HG03378 (cell line): ENCODE results near the gene MYO1E.
"Not testable (repeated sequence)": the region's sequence is repeated elsewhere in the genome, so short reads cannot be mapped to it uniquely, and the experiment has no call there.

Source experiments
- ATAC-seq: cut with Tn5 transposase; IDR thresholded peaks from one replicate; pipeline ENCODE4 v1.9.1; 2021; ENCODE audit warnings: mild to moderate bottlenecking, moderate library complexity; ENCODE audit not compliant: unreplicated experiment

Gene MYO1E

DNA sequence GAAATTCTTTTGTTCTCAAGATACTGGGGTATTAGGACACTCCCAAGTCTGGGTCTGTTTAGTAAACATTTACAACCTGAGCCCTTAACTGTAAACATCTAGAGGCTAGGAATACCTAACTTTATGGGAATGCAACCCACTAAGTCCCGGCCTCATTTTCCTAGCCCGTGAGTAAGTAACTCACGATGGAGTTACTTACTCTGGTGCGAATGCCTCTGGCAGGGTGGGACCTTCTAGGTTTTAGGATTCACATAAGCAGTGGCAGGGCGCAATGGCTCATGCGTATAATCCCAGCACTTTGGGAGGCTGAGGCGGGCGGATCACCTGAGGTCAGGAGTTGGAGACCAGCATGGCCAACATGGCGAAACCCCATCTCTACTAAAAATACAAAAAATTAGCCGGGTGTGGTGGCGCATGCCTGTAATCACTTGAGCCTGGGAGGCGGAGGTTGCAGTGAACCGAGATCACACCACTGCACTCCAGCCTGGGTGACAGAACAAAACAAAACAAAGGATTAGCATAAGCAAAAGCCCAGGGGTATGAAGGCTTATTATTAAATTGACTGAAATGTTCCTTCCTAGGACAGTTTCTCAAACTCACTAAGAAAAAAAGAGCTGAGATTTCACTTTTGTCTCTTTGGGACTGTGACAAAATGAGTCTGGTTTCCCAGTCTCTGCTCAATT lies 14.7 kb upstream of the MYO1E start:
- ATAC-seq = not testable (repeated sequence)

DNA sequence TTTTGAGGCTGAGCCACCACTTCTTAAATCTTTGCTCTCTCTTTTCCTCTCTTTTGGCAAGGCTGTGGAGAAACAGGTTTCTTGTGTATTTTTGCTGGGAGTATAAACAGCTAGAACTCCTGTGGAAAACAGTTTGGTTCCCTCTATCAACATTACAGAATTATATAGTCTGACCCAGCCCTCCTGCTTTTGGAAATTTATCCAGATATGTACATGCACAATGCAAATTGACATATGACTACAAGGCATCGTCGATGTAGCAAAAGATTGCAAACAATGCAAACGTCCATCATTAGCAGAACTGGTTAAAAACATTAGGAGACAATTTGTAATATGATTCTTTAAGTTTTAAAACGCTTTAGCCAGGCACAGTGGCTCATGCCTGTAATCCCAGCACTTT lies 12.5 kb upstream of the MYO1E start:
- no peak for ATAC-seq

DNA sequence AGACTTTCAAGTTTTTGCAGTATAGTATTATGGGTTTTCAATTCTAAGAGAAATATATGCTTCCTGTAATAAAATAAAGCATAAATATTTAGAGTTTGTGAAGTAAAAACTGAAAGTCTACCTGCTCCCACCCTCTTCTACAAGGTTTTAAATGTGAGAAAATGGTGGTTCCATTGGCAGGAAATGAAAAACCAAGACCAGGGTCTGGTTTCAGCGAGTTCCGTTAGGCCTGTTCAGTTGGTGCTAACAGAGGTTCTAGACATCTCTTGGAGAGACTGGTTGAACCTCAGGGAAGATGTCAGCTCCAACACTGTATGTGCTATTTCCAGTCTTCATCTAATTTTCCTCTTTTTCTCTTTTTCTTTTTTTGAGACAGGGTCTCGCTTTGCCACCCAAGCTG lies 11.8 kb upstream of the MYO1E start:
- ATAC-seq = no peak

DNA sequence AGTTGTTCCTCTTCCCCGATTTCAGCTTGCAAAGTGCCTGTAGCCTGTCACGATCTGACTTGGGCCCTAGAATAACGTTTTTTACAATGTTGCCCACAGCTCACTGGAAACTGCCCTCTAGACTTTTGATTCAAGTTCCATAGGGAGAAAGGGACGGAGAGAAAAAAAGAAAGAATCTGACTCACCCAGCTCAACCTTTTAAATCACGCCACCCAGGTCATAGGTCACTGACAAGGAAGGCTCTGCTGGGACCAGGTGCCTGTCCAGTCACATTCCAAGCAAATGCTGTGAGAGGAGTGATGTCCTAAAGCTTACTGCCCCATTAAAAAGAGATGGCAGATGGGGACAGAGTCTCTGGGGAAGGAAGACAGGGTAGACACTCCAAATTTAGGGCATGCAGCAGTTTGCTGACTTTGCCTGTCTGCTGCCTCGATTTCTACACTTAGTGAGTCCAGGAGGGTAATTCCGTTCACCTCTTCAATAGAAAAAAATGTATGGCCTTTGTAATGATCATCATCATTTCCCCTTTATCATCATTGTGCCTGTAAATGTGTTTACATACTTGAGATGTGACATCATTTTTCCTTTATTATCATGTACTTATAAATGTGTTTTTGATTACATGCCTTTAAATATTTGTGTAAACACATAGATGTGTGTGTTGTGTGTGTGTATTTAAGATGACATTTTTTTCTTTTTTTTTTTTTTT lies 8.4 kb upstream of the MYO1E start:
- ATAC-seq = no peak

DNA sequence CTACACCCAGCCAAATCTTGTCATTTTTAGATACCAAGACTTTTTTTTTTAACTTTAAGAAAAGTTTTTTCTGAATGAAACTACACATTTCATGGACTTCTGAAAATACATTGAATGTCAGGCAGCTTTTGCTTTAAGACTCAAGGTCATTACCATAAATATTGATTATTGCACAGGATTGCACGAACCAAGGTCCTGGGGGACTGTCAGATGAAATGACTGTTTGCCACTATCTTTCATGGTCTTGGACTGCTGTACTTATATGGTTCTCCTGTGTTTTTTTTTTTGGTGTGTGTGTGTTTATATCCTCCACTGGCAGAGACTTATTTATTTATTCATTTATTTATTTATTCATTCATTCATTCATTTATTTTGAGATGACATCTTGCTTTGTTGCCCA lies 6.9 kb upstream of the MYO1E start:
- ATAC-seq = no peak

DNA sequence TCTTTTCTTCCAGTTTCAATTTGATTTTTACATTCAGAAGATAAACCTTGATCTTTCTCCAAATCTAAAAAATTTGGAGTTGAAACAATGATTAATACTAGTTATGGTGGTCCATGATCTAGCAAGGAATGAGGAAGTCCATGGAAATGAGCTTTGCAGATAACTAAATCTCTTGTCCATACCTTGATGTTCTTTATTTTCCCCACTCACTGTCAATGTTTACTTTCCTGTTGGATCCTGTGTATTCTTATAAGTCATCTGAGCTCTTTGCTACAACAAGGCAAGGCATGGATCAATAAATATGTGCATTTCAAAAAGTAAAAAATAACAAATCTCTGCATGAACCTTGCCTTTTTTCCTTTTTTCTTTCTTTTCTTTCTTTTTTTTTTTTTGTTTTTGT lies 6.2 kb upstream of the MYO1E start:
- ATAC-seq = no peak

DNA sequence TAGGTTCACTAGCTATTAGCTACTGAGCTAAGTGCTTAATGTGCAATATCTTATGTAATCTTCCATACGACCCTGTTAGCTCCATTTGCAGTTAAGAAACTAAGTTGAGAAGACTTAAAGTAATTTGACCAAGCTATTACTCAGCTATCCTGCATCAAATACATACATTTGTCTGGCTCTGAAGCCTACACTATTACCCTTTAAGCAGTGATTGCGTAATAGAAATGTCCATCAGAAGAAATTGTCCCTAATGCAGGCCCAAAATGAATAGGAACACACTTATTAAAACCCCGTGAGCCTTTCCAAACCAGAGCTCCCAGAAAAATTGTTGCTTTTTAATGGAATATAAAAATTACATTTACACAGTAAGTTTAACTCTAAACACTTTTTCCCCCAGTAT lies 5.3 kb upstream of the MYO1E start:
- no peak for ATAC-seq

DNA sequence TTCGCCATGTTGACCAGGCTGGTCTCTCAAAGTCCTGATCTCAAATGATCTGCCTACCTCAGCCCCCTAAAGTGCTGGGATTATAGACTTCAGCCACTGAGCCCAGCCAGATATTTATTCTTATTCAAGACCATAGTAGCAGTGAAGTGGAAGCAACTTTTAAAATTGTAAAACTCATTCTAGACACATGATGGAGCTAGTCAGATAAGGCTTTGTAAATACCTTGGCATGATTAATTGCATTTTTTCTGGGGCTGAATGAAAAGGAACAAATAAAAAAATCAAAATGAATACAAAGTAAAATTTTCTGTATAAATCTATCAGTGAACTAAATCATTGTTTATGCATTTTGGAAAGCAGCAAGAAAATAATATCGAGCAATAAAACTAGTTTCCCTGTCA lies 4.1 kb upstream of the MYO1E start:
- ATAC-seq = no peak

DNA sequence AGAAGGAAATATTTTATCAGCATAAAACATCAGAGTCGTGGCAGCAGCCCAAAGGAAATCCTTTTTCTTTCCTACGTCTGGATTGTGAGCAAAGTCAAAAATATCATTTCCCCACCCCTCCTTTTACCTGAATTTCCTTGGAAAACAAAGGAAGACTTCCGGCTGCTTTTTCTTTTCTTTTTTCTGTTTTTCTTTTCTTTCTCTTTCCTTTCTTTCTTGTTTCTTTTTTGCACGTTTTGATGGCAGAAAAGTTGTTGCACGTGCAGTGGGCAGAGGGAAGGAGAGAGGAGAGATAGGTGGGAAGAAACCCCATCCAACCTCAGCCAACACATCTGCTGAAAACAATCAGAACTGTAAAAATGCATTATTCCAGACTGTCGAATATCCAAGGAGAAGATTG lies 544 bp upstream of the MYO1E start:
- ATAC-seq = no peak

DNA sequence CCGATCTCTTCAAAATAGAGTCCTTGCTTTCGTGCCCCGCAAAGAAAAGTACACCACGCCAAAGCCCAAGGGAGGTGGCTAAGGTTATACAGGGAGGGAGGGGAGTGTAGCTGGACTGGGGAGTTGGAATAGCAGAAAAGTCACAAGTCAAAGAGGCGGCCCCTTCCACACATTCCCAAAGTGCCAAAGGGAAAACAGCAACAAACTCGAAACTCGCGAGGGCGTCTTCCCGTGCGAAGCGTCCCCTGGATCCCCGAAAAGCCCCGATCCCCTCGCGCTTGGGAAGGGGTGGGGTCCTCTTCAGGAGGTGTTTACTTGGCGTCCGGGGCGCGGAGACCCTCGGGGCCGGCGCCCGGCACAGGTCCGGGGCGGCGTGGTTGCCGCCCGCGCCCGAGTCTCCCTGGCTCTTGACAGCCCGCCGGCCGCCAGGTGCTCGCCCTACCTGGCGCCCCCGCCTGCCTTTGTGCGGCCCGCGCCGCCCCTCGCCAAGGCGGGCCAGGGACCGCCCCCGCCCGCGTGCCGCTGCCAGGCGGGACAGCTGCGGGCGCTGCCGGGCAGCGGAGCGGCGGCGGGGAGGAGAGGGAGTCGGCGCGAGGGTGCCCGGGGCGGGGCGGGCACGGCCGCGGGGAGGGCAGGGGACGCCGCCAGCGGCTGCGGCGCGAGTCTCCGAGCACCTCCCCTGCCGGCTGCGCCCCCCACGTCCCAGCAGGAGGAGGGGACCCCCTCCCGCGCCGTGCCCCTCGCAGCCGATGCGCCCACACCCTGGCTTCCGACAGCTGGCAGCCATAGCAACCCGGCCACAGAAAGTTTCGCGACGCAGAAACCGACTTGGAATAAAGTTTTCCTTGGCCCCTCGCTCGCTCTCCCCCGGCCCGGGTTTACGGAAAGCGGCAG lies 966 bp downstream of the MYO1E start:
- no peak for ATAC-seq

GRCh38 chr15:59369597-59369996 lies 3.1 kb downstream of the MYO1E start:
- ATAC-seq = no peak

- ATAC-seq = no peak
Measured at GRCh38 chr15:59367022-59367451, 5.6 kb downstream of the MYO1E start.

DNA sequence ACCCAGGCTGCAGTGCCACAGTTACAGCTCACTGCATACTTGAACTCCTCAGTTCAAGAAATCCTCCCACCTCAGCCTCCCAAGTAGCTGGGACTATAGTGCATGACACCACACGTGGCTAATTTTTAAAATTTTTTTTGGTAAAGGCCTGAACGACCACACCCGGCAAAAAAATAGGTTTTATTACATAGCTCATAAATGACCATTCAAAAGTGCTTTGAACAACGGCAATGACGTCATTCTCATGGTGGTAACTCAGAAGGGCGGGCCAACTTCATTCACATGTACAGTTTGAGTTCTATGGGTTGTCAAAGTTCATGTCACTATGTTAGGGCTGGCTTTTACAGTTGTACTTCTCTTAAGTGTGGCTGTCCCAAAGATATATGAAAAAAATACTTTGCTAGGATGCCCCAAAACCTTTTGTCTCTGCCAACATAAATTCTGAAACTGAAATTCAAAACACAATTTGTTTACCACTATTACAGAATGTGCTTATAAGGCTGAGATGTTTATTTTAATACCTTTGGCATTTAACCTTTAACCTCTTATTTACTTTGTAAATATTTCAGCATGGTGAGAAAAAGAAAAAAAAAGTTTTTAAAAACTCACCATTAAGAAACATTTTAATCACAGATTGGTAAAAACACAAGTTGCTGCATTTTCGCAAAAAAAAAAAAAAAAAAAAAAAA lies 6.2 kb downstream of the MYO1E start:
- ATAC-seq = no peak

DNA sequence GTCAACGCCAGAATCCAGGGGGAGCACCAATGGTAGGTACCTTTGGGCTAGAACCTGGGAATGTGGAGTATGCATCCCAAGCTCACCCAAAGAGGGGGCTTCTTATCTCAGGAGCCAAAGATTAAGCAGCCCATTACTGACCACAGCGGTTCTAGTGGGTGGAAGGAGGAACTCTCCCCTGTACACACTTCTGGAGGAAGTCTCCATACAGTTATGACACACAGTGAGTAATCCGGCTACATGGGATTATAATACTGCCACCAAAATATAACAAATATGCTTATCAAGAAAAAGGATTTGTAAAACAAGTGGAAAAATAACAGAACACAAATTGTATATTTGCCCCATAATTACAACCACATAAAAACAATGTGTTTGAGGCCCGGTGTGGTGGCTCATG lies 8.4 kb downstream of the MYO1E start:
- no peak for ATAC-seq

DNA sequence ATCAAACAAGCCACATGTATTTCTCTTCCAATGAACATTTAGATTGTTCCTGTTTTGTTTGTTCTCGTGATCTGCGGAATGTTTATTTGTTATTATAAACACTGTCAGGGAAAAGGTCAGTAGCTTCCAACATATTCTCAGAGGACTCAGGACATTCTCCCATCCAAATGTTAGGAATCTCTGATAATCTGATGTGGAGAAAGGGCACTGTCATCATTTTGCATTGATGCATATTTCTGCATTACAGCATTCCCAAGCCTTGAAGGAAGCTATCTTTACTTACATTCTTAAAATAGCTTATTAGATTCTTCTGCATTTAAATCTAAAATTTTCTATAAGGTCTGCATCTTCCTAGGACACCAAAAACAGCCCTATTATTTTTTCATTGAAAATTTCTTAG lies 10.3 kb downstream of the MYO1E start:
- ATAC-seq = no peak

DNA sequence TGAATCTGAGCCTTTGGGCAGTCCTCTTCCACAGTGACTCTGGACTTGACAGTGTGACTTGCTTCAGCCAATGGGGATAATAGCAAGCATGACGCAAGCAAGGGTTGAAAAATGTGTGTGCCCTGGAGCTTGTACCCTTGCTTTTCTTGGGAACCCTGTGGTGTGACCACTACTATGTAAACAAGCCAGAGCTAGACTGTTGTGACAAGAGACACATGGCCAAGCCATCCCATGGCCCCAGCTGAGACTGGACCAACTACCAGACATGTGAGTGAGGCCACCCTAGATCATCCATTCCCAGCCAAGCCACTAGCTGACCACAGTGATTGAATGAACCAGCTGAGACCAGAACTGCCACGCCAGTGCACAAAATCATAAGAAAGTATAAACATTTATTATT lies 11.8 kb downstream of the MYO1E start:
- ATAC-seq = no peak

- ATAC-seq = no peak
Measured at GRCh38 chr15:59360305-59360704, 12.4 kb downstream of the MYO1E start.

GRCh38 chr15:59355730-59356129 lies 16.9 kb downstream of the MYO1E start:
- ATAC-seq = no peak

DNA sequence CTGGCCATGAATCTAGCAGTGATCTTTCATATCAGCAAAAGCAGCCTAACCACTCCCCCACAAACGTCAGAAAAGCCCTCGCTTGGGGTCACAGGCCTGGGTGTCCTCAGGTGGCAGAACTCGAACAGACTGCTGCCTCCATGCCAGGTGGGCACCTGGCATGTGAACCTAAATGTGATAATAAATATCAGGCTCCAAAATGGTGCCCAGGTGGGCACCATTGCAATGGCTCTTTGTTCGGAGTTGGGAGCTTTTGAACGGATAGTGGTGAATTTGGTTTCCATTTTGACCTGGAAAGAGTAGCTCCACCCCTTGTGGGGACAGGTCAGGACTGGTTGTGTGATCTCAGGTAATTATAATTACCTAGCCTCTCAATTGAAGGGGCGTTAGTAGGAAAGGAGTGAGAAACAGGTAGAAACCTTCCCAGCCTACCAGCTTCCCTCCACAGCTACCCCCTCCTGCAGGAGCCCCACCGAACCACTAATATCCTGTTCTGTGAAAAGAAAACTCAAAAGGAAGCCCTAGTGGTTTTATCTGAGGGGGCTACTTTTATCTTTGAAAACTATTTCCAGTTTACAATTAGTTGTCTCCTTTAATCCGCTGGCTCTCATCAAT lies 18.1 kb downstream of the MYO1E start:
- no peak for ATAC-seq

GRCh38 chr15:59353994-59354416 lies 18.7 kb downstream of the MYO1E start:
- ATAC-seq = no peak

DNA sequence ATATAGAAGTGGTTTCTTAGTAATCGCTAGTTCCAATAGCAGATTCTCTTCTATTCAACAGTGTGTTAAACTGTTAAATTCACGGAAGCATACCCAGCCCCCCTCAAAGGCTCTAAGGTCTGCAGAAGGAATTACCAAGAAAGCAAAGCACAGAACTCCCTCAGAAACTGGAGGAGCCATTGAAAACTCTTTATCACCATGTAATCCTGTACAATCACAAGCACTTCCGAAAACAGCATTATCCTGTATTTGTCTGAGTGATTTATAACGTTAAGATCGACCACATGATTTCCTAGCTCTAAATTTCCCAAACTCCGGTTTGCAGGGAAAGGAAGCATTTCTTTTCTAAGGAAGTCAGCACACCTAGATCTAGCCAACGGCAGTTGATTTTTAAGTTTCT lies 20.0 kb downstream of the MYO1E start:
- no peak for ATAC-seq
